Brain microvascular endothelial cell (primary cell): ENCODE data around the gene SMIM9.

Experiments
- DNase-seq: peaks from one replicate; pipeline ENCODE4 v3.0.0-alpha.2; 2020
- H3K27ac ChIP-seq: fragments of 250-450 bp; sonication (Bioruptor Pico); 2 replicates; pipeline ENCODE4 v1.5.1; 2020; ENCODE audit warnings: mild to moderate bottlenecking, moderate library complexity
- H3K27me3 ChIP-seq: fragments of 250-450 bp; sonication (Bioruptor Pico); replicated peaks from 2 replicates; pipeline ENCODE4 v1.5.1; 2020; ENCODE audit warnings: mild to moderate bottlenecking
- H3K36me3 ChIP-seq: fragments of 250-450 bp; sonication (Bioruptor Pico); replicated peaks from 2 replicates; pipeline ENCODE4 v1.5.1; 2020; ENCODE audit warnings: mild to moderate bottlenecking
- H3K4me3 ChIP-seq: 2 replicates; pipeline ENCODE4 v1.5.1; 2011; ENCODE audit warnings: low read depth, mild to moderate bottlenecking, control low read depth, low read length, moderate library complexity
- CTCF ChIP-seq: IDR thresholded peaks from 2 replicates; pipeline ENCODE4 v1.5.1; 2011; ENCODE audit warnings: low read depth, mild to moderate bottlenecking, moderate library complexity, low read length, control low read depth, inconsistent platforms; ENCODE audit errors: missing control alignments
- in situ Hi-C: cut with HindIII; loops from 2 replicates; pipeline ENCODE4 v1.10.0; 2017; ENCODE audit warnings: low sequenced_read_pairs, low pct_ligation_motif_present

Gene SMIM9

GRCh38 chrX:154780968-154781367 lies 53.5 kb downstream of the SMIM9 start:
- TF ChIP-seq CTCF = no peak
- Histone ChIP-seq H3K27ac (no peak overlapping the region), H3K36me3 (peaks cover 1% of the 10 kb centered on the region), H3K27me3 (no peaks in the 10 kb centered on the region), H3K4me3 (no peak overlapping the region)
- in situ Hi-C loops = no loop called here
- no peak for DNase-seq

DNA sequence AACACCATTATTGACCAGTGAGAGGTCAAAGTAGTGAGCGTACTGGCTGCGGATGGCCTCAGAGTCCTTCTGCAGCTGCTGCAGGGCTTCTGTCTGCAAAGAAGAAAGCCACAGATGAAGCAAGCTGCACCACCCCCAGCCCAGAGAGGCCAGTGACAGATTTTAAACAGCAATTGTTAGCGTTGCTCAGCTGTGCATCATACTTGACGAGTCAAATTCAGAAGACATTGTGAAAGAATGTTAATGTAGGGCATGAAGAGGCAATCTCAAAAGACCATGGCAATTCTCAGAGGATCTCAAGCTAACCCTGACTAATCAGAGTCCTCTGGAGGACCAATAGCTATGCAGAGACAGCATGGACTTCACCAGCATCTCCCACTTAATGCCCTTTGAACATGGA lies 55.2 kb downstream of the SMIM9 start:
- TF ChIP-seq CTCF = no peak
- in situ Hi-C loops = no loop called here
- DNase-seq = no peak
- H3K4me3 ChIP-seq = no peak overlapping the region
- no peaks in the 10 kb centered on the region for H3K27me3 ChIP-seq
- H3K36me3 ChIP-seq = peaks cover 15% of the 10 kb centered on the region
- H3K27ac ChIP-seq = no peak overlapping the region

DNA sequence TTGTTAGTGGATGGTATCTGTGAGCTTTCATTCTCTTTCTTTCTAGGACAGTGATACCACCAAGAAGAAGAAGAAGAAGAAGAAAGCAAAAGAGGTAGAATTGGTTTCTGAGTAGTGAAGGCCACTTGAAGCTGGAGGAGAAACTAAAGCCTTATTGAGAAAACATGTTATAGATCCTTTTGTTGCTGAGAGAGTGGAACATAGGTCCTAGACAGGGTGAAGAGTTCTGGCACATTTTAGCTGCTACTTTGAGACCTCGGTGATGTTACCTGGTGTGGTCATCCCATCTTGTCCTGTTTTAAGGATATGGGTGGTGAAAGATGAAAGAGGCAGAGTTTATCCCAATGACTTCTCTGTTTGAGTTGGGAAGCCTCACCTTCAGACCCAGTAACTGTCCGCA lies 57.7 kb downstream of the SMIM9 start:
- no peak for DNase-seq
- no peak for TF ChIP-seq CTCF
- in situ Hi-C loops = no loop called here
- Histone ChIP-seq H3K4me3 (no peak overlapping the region), H3K27ac (no peak overlapping the region), H3K36me3 (peaks cover 23% of the 10 kb centered on the region), H3K27me3 (no peaks in the 10 kb centered on the region)

DNA sequence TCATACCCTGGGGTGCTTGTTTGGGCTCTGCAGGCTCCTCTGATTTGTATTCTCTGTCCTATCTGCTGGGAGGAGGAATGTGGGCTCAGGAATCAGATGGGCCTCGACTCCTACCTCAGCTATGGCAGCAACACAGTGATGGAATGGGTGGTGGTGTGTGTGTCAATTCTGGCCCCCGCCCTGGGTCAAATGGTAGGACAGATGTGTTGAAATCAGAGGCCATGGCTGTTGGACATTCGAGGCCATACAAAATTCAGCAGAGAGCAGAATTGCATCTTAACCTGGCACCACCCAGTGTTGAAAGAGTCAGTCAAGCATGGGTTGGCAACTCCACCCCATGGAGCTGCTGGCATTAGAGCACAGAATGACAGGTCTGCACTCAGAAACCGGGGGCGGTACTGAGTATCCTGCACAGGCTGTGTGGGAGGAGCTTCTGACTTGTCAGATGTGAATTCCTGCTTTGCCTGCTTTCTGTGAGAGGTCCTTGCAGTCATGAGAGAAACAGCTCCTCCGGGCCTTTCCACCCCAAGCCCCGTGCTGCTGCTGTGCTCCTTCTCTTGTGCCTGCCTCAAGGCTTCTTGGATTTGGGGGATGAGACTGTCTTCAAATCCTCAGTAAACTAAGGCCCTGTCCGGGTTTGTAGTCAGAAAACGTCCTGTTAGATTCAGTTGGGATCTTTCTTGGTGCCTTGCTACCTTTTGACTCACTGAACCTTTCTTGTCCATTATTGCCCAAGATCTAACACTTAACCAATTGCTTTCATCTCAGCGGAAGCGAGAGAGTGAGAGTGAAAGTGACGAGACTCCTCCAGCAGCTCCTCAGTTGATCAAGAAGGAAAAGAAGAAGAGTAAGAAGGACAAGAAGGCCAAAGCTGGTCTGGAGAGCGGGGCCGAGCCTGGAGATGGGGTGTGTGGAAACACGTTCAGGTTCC lies 58.8 kb downstream of the SMIM9 start:
- no peak for TF ChIP-seq CTCF
- in situ Hi-C loops = no loop called here
- H3K27me3 ChIP-seq = no peaks in the 10 kb centered on the region
- H3K36me3 ChIP-seq = peaks cover 27% of the 10 kb centered on the region
- no peak for DNase-seq
- H3K27ac ChIP-seq = no peak overlapping the region
- H3K4me3 ChIP-seq = no peak overlapping the region

GRCh38 chrX:154774622-154775021 lies 59.8 kb downstream of the SMIM9 start:
- no peak overlapping the region for H3K27ac ChIP-seq
- in situ Hi-C loops = no loop called here

More at GRCh38 chrX:154774622-154775021, 59.8 kb downstream of the SMIM9 start:
- Histone ChIP-seq H3K36me3 (peaks cover 33% of the 10 kb centered on the region), H3K4me3 (no peak overlapping the region), H3K27me3 (no peaks in the 10 kb centered on the region)
- no peak for DNase-seq
- no peak for TF ChIP-seq CTCF
